Measurements from ENCODE around the gene MVB12A.
A peak's percentile ranks its signal among the peaks of the same experiment; 100 is the strongest.

- TF ChIP-seq CTCF (IDR thresholded peaks at IDR 0.05) (no peak), EZH2phosphoT487 (IDR thresholded peaks at IDR 0.05) (peak; percentile 38), EZH2 (IDR thresholded peaks at IDR 0.05) (peak; percentile 45)
Observed at GRCh38 chr19:17455308-17456123, 35.7 kb downstream of the MVB12A start.
